Measurements from ENCODE around the gene SLC27A3. TPM values are rescaled to one million over a fixed set of nuclear protein-coding genes. Genes with fewer than 3 reads are reported as not detected.
"Not testable (repeated sequence)": the region's sequence is repeated elsewhere in the genome, so short reads cannot be mapped to it uniquely, and the experiment has no call there.

SLC27A3 gene
- polyA plus RNA-seq, 2 of the 4 experiments (the other 2 are of a cell fraction): 1.3 to 2.1 TPM

GRCh38 chr1:153763365-153764225 lies 11.6 kb upstream of the SLC27A3 start:
- no peaks in the 10 kb centered on the region for H3K4me1 ChIP-seq
- WGBS (ENCODE audit: missing lambda C conversion rate): 84% methylated on average over 7 of the region's 7 CpGs
- ChIA-PET CTCF (interaction anchor here (0.5 to 5.4 kb wide), 8 partner anchors 8 to 1837 kb away, joined by 3 to 36 read pairs (median 8); partner anchors contain the start of genes NPR1 and RAB13), POLR2A (interaction anchor here (0.5 kb wide), 1 partner anchor 1852 kb away, joined by 6 read pairs; no protein-coding TSS in a partner anchor)
- H3K4me3 ChIP-seq: no peak overlapping the region
- no peak overlapping the region for H3K27ac ChIP-seq
- TF ChIP-seq EHF (CRISPR knock-in tag; IDR thresholded peaks at IDR 0.05): no peak
- no peak for TF ChIP-seq ELK1 (IDR thresholded peaks at IDR 0.05; ENCODE audit: low read depth, low read length)
- no peak for TF ChIP-seq CTCF (IDR thresholded peaks at IDR 0.05)
- no peak for TF ChIP-seq ZSCAN20 (CRISPR knock-in tag; IDR thresholded peaks at IDR 0.05)
- no peak for TF ChIP-seq RAD21 (conservative IDR thresholded peaks at IDR 0.05 in 1 of 2, IDR thresholded peaks at IDR 0.05 in 1 of 2)
- TF ChIP-seq RCOR1 (IDR thresholded peaks at IDR 0.05; ENCODE audit: low read depth, low read length): no peak
- no peak for TF ChIP-seq JUNB (IDR thresholded peaks at IDR 0.05)
- FAIRE-seq (no peak), ATAC-seq (no peak), DNase-seq (ENCODE audit: low read depth in 1 of 2, low spot score in 1 of 2) (no peak)
- H3K4me2 ChIP-seq: no peak overlapping the region
- no peaks in the 10 kb centered on the region for H3K9me3 ChIP-seq

GRCh38 chr1:153764310-153764709 lies 10.9 kb upstream of the SLC27A3 start:
- DNase-seq (ENCODE audit: low read depth in 1 of 2, low spot score in 1 of 2) (no peak), FAIRE-seq (no peak), ATAC-seq (no peak)
- Histone ChIP-seq H3K4me1 (no peaks in the 10 kb centered on the region), H3K4me2 (no peak overlapping the region), H3K27ac (no peak overlapping the region), H3K4me3 (no peak overlapping the region), H3K9me3 (no peaks in the 10 kb centered on the region)
- WGBS (ENCODE audit: missing lambda C conversion rate): 98% methylated on average over 5 of the region's 5 CpGs
- POLR2A ChIA-PET: no interaction called here
- CTCF ChIA-PET: interaction anchor here (0.5 to 5.4 kb wide), 8 partner anchors 8 to 1837 kb away, joined by 3 to 36 read pairs (median 6); partner anchors contain the start of genes NPR1 and RAB13
- TF ChIP-seq HMGXB4 (CRISPR knock-in tag; IDR thresholded peaks at IDR 0.05; ENCODE audit: borderline replicate concordance): no peak
- TF ChIP-seq HOXA7 (CRISPR knock-in tag; IDR thresholded peaks at IDR 0.05): no peak
- no peak for TF ChIP-seq RFX5 (IDR thresholded peaks at IDR 0.05)
- no peak for TF ChIP-seq FOSL2 (IDR thresholded peaks at IDR 0.05)
- no peak for TF ChIP-seq FOSL2 (CRISPR knock-in tag; IDR thresholded peaks at IDR 0.05)
- no peak for TF ChIP-seq MAZ (IDR thresholded peaks at IDR 0.05; ENCODE audit: borderline replicate concordance, low read depth, low read length)
- no peak for TF ChIP-seq NR3C1 (IDR thresholded peaks at IDR 0.05)
- TF ChIP-seq ATOH8 (CRISPR knock-in tag; IDR thresholded peaks at IDR 0.05; ENCODE audit: low read depth): no peak
- no peak for TF ChIP-seq HEYL (CRISPR knock-in tag; IDR thresholded peaks at IDR 0.05)
- TF ChIP-seq ZNF302 (CRISPR knock-in tag; IDR thresholded peaks at IDR 0.05): no peak
- no peak for TF ChIP-seq HOXB13 (CRISPR knock-in tag; IDR thresholded peaks at IDR 0.05; ENCODE audit: low read depth)
- TF ChIP-seq ELK1 (IDR thresholded peaks at IDR 0.05; ENCODE audit: low read depth, low read length): no peak
- TF ChIP-seq SMC3 (IDR thresholded peaks at IDR 0.05): no peak
- no peak for TF ChIP-seq TP53 (CRISPR knock-in tag; IDR thresholded peaks at IDR 0.05)
- TF ChIP-seq BHLHE40 (IDR thresholded peaks at IDR 0.05; ENCODE audit: low read depth, low read length): no peak
- TF ChIP-seq RNF2 (IDR thresholded peaks at IDR 0.05; ENCODE audit: borderline replicate concordance, low read depth): no peak
- no peak for TF ChIP-seq GATA3 (IDR thresholded peaks at IDR 0.05; ENCODE audit: borderline replicate concordance)

- not testable (repeated sequence) for H3K4me1 ChIP-seq; DNase-seq (ENCODE audit: low read depth in 1 of 2, low spot score in 1 of 2); ATAC-seq; FAIRE-seq; H3K9me3 ChIP-seq; H3K4me3 ChIP-seq; H3K27ac ChIP-seq; H3K4me2 ChIP-seq
- 94% methylated on average over 10 of the region's 10 CpGs for WGBS (ENCODE audit: missing lambda C conversion rate)
- ChIA-PET POLR2A (interaction anchor here (0.7 kb wide), 1 partner anchor 11 kb away, joined by 3 read pairs; no protein-coding TSS in a partner anchor), CTCF (interaction anchor here (0.6 to 11.0 kb wide), 7 partner anchors 9 to 1031 kb away, joined by 3 to 92 read pairs (median 4); partner anchors contain the start of genes NPR1 and SLC27A3)
Observed at GRCh38 chr1:153766663-153767062, 8.5 kb upstream of the SLC27A3 start.
